H9 (cell line): ENCODE measurements around the gene ZCCHC7. TPM values are rescaled to one million over a fixed set of nuclear protein-coding genes. Genes with fewer than 3 reads are reported as not detected.

Source experiments
- DNase-seq: peaks from one replicate; pipeline ENCODE4 v3.0.0-alpha.2; 2017
- H2AFZ ChIP-seq: one replicate; pipeline ENCODE4 v1.6.1; 2013; ENCODE audit warnings: mild to moderate bottlenecking, low read length, control low read depth, moderate library complexity
- H2AK5ac ChIP-seq: 2 replicates; pipeline ENCODE4 v1.6.1; 2013; ENCODE audit warnings: low read length, control low read depth, mixed read lengths; ENCODE audit not compliant: insufficient read length
- H2BK120ac ChIP-seq: one replicate; pipeline ENCODE4 v1.6.1; 2013; ENCODE audit warnings: low read depth, mild to moderate bottlenecking, low read length, control low read depth, inconsistent platforms; ENCODE audit not compliant: poor library complexity, severe bottlenecking
- H2BK12ac ChIP-seq: 2 replicates; pipeline ENCODE4 v1.6.1; 2013; ENCODE audit warnings: low read length, control low read depth, mixed read lengths, low read depth; ENCODE audit not compliant: insufficient read length
- H2BK15ac ChIP-seq: 2 replicates; pipeline ENCODE4 v1.6.1; 2013; ENCODE audit warnings: low read depth, low read length, control low read depth
- H2BK20ac ChIP-seq: one replicate; pipeline ENCODE4 v1.6.1; 2013; ENCODE audit warnings: low read depth, mild to moderate bottlenecking, low read length, control low read depth, inconsistent platforms; ENCODE audit not compliant: poor library complexity, severe bottlenecking
- H2BK5ac ChIP-seq: 2 replicates; pipeline ENCODE4 v1.6.1; 2013; ENCODE audit warnings: low read length, control low read depth, mixed read lengths; ENCODE audit not compliant: insufficient read length
- H3K14ac ChIP-seq: 2 replicates; pipeline ENCODE4 v1.6.1; 2013; ENCODE audit warnings: low read length, control low read depth; ENCODE audit not compliant: insufficient read depth
- H3K18ac ChIP-seq: 2 replicates; pipeline ENCODE4 v1.6.1; 2013; ENCODE audit warnings: low read depth, mild to moderate bottlenecking, mixed read lengths, low read length, control low read depth; ENCODE audit not compliant: insufficient read length
- H3K23ac ChIP-seq: 2 replicates; pipeline ENCODE4 v1.6.1; 2013; ENCODE audit warnings: low read length, control low read depth, mixed read lengths, low read depth; ENCODE audit not compliant: insufficient read length
- H3K23me2 ChIP-seq: 2 replicates; pipeline ENCODE4 v1.6.1; 2013; ENCODE audit warnings: low read depth, mild to moderate bottlenecking, mixed read lengths, low read length, control low read depth; ENCODE audit not compliant: insufficient read length, poor library complexity, severe bottlenecking
- H3K27ac ChIP-seq: 2 replicates; pipeline ENCODE4 v1.5.1; 2013; ENCODE audit warnings: low read length, control low read depth, mixed read lengths, low read depth; ENCODE audit not compliant: insufficient read length
- H3K27me3 ChIP-seq: 2 replicates; pipeline ENCODE4 v1.6.1; 2013; ENCODE audit warnings: low read length, control low read depth, inconsistent platforms; ENCODE audit not compliant: insufficient read depth
- H3K4ac ChIP-seq: 2 replicates; pipeline ENCODE4 v1.6.1; 2013; ENCODE audit warnings: low read depth, mild to moderate bottlenecking, control low read depth, inconsistent platforms, low read length, moderate library complexity
- H3K4me1 ChIP-seq: 2 replicates; pipeline ENCODE4 v1.6.1; 2013; ENCODE audit warnings: low read length, control low read depth, inconsistent platforms; ENCODE audit not compliant: insufficient read depth
- H3K4me2 ChIP-seq: 2 replicates; pipeline ENCODE4 v1.6.1; 2013; ENCODE audit warnings: low read length, control low read depth, mixed read lengths; ENCODE audit not compliant: insufficient read length, insufficient read depth
- H3K56ac ChIP-seq: 2 replicates; pipeline ENCODE4 v1.6.1; 2013; ENCODE audit warnings: low read depth, mild to moderate bottlenecking, mixed read lengths, low read length, control low read depth; ENCODE audit not compliant: insufficient read length
- H3K79me1 ChIP-seq: 2 replicates; pipeline ENCODE4 v1.6.1; 2013; ENCODE audit warnings: low read depth, mild to moderate bottlenecking, moderate library complexity, low read length, control low read depth, inconsistent platforms; ENCODE audit not compliant: insufficient read depth, poor library complexity, severe bottlenecking
- H3K79me2 ChIP-seq: 2 replicates; pipeline ENCODE4 v1.6.1; 2013; ENCODE audit warnings: low read length, control low read depth, inconsistent platforms; ENCODE audit not compliant: insufficient read depth
- H3K9ac ChIP-seq: 2 replicates; pipeline ENCODE4 v1.6.1; 2013; ENCODE audit warnings: low read length, control low read depth, mixed read lengths; ENCODE audit not compliant: insufficient read length; ENCODE audit errors: extremely low read depth
- H3K9me3 ChIP-seq: one replicate; pipeline ENCODE4 v1.6.1; 2013; ENCODE audit warnings: low read depth, low read length, inconsistent platforms; ENCODE audit not compliant: control insufficient read depth
- H3T11ph ChIP-seq: one replicate; pipeline ENCODE4 v1.6.1; 2013; ENCODE audit warnings: mild to moderate bottlenecking, low read length, control low read depth, inconsistent platforms
- H4K20me1 ChIP-seq: one replicate; pipeline ENCODE4 v1.6.1; 2013; ENCODE audit not compliant: control insufficient read depth, insufficient read length, insufficient read depth
- H4K5ac ChIP-seq: 2 replicates; pipeline ENCODE4 v1.6.1; 2013; ENCODE audit warnings: low read depth, mild to moderate bottlenecking, mixed read lengths, low read length, control low read depth; ENCODE audit not compliant: insufficient read length
- H4K8ac ChIP-seq: replicated peaks from 2 replicates; pipeline ENCODE4 v1.6.1; 2013; ENCODE audit warnings: low read length, control low read depth, mixed read lengths, low read depth; ENCODE audit not compliant: insufficient read length
- H4K91ac ChIP-seq: 2 replicates; pipeline ENCODE4 v1.6.1; 2013; ENCODE audit warnings: low read depth, mild to moderate bottlenecking, moderate library complexity, mixed read lengths, low read length, control low read depth; ENCODE audit not compliant: insufficient read length
- H3K27ac Mint-ChIP-seq, 3 experiments: 2 replicates in 2 of 3; 3 replicates in 1 of 3; pipeline ENCODE4 v1.8.0; 2020 to 2021; ENCODE audit warnings: mixed read lengths in 3 of 3, mild to moderate bottlenecking in 1 of 3, moderate library complexity in 1 of 3
- H3K27me3 Mint-ChIP-seq: 2 replicates; pipeline ENCODE4 v1.8.0; 2021; ENCODE audit warnings: low read depth, mild to moderate bottlenecking, moderate library complexity, mixed read lengths
- H3K36me3 Mint-ChIP-seq, 3 experiments: 2 replicates in 2 of 3; 3 replicates in 1 of 3; pipeline ENCODE4 v1.8.0; 2020 to 2021; ENCODE audit warnings: low read depth in 3 of 3, mixed read lengths in 3 of 3; ENCODE audit not compliant: insufficient read depth in 1 of 3
- H3K4me1 Mint-ChIP-seq, 2 experiments: 2 replicates each; pipeline ENCODE4 v1.8.0; 2020; ENCODE audit warnings: mixed read lengths in 2 of 2
- H3K4me3 Mint-ChIP-seq, 2 experiments: 2 replicates in 1 of 2; 3 replicates in 1 of 2; pipeline ENCODE4 v1.8.0; 2020 to 2021; ENCODE audit warnings: mild to moderate bottlenecking in 2 of 2, mixed read lengths in 2 of 2, moderate library complexity in 1 of 2
- H3K9me3 Mint-ChIP-seq, 2 experiments: 2 replicates in 1 of 2; 3 replicates in 1 of 2; pipeline ENCODE4 v1.8.0; 2020; ENCODE audit warnings: mild to moderate bottlenecking in 2 of 2, mixed read lengths in 2 of 2, moderate library complexity in 1 of 2
- CTCF ChIP-seq: fragments of 200-600 bp; sonication (generic); conservative IDR thresholded peaks from 3 replicates; pipeline ENCODE4 v1.8.0; 2021; ENCODE audit warnings: antibody characterized with exemption, mild to moderate bottlenecking
- WGBS: extraction: QIAGEN DNeasy Blood & Tissue Kit; methylation state at CpG from one replicate; pipeline ENCODE4 v1.1.7; 2013; ENCODE audit warnings: missing lambda C conversion rate, low lambda C conversion rate, mixed read lengths; ENCODE audit not compliant: insufficient read length; ENCODE audit errors: extremely low coverage; 5-methylcytosine and 5-hydroxymethylcytosine counted together
- total RNA-seq: library from RNA; stranded (reverse); gene quantifications from 2 replicates; pipeline ENCODE4 v1.2.1, GENCODE V29; 2021

ZCCHC7 gene
- total RNA-seq, 1 experiment from 2014 or later = 20.3 TPM

GRCh38 chr9:37241340-37241739, 121.0 kb downstream of the ZCCHC7 start:
- Mint-ChIP-seq H3K4me1 (peaks cover 35 to 40% of the 10 kb centered on the region in 2 experiments), H3K9me3 (no peaks in the 10 kb centered on the region), H3K36me3 (peaks cover 0 to 2% (median 0%) of the 10 kb centered on the region in 3 experiments; a peak in 1 of 7 replicates), H3K27me3 (no peaks in the 10 kb centered on the region), H3K4me3 (no peak overlapping the region), H3K27ac (no peak overlapping the region)
- Histone ChIP-seq H3K4ac (no peak overlapping the region), H3K23me2 (no peaks in the 10 kb centered on the region), H2AFZ (no peak overlapping the region), H4K20me1 (no peaks in the 10 kb centered on the region), H2BK120ac (no peak overlapping the region), H2BK12ac (no peak overlapping the region), H3K23ac (no peak overlapping the region), H4K91ac (no peak overlapping the region), H3K4me1 (peaks cover 9% of the 10 kb centered on the region; the same call in 1 of the 2 replicates), H3T11ph (no peak overlapping the region), H3K9me3 (no peaks in the 10 kb centered on the region), H3K4me2 (no peak overlapping the region), H2BK5ac (no peak overlapping the region), H2BK20ac (no peak overlapping the region), H2AK5ac (no peak overlapping the region), H3K27ac (no peak overlapping the region), H3K9ac (no peak overlapping the region), H4K8ac (no peak overlapping the region), H3K18ac (no peak overlapping the region), H3K79me1 (no peaks in the 10 kb centered on the region), H3K79me2 (no peaks in the 10 kb centered on the region), H3K56ac (no peak overlapping the region), H2BK15ac (no peak overlapping the region), H3K14ac (no peak overlapping the region), H4K5ac (no peak overlapping the region), H3K27me3 (no peaks in the 10 kb centered on the region)
- no peak for DNase-seq
- TF ChIP-seq CTCF = no peak
- no CpG with 5 or more reads among the region's 1 CpG for WGBS
